HUES64 (cell line): Measurements from ENCODE around the gene RHOXF1.
"Not testable (repeated sequence)": the region's sequence is repeated elsewhere in the genome, so short reads cannot be mapped to it uniquely, and the experiment has no call there.

ENCODE experiments used
- H3K27ac ChIP-seq: 2 replicates; pipeline ENCODE4 v1.7.0; 2013; ENCODE audit warnings: low read depth, low read length, inconsistent platforms
- H3K27me3 ChIP-seq: 2 replicates; pipeline ENCODE4 v1.6.1; 2013; ENCODE audit warnings: mild to moderate bottlenecking, low read length; ENCODE audit not compliant: insufficient read depth
- H3K36me3 ChIP-seq: 2 replicates; pipeline ENCODE4 v1.6.1; 2013; ENCODE audit warnings: mild to moderate bottlenecking, low read length; ENCODE audit not compliant: insufficient read depth
- H3K4me1 ChIP-seq: 2 replicates; pipeline ENCODE4 v1.6.1; 2013; ENCODE audit warnings: mild to moderate bottlenecking, low read length, moderate library complexity; ENCODE audit not compliant: insufficient read depth
- H3K4me3 ChIP-seq: 2 replicates; pipeline ENCODE4 v1.5.1; 2013; ENCODE audit warnings: mild to moderate bottlenecking, low read length, moderate library complexity
- H3K9ac ChIP-seq: 2 replicates; pipeline ENCODE4 v1.6.1; 2013; ENCODE audit warnings: mild to moderate bottlenecking, low read depth, low read length
- H3K9me3 ChIP-seq: 2 replicates; pipeline ENCODE4 v1.6.1; 2013; ENCODE audit warnings: low read depth, low read length; ENCODE audit not compliant: insufficient read depth
- WGBS: fragments of 150-250, 120-280 bp; methylation state at CpG from one replicate; pipeline ENCODE4 v1.1.7; 2013; ENCODE audit warnings: missing lambda C conversion rate; 5-methylcytosine and 5-hydroxymethylcytosine counted together

The RHOXF1 gene

DNA sequence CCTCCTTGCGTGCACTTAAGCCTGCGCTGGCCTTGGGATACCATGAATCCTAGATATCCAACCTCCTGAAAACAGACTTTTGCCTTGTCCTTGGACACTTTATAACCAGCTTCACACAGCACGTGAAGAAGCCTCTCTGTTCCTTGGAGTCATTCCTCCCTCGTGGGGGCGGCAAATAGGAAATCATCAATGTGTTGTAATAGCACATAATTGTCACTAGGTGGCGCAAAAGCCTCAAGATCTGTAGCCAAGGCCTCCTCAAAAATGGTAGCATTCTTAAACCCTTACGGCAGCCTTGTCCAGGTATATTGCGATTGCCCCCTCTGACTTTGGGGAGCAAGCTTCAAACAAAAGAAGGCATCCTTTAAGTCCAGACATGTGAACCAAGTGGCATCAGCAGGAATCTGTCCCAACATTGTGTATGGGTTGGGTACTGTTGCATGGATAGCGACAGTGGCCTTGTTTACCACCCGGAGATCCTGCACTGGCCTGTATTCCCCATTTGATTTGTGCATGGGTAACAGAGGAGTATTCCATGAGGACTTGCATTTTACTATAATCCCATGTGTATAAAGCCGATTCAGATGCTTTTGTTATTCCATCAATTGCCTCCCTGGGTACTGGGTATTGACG, 30.0 kb downstream of the RHOXF1 start:
- H3K9ac ChIP-seq, H3K9me3 ChIP-seq, H3K4me1 ChIP-seq, H3K27me3 ChIP-seq, H3K27ac ChIP-seq, H3K36me3 ChIP-seq, H3K4me3 ChIP-seq: not testable (repeated sequence)
- WGBS, result no CpG with 5 or more reads among the region's 12 CpGs

DNA sequence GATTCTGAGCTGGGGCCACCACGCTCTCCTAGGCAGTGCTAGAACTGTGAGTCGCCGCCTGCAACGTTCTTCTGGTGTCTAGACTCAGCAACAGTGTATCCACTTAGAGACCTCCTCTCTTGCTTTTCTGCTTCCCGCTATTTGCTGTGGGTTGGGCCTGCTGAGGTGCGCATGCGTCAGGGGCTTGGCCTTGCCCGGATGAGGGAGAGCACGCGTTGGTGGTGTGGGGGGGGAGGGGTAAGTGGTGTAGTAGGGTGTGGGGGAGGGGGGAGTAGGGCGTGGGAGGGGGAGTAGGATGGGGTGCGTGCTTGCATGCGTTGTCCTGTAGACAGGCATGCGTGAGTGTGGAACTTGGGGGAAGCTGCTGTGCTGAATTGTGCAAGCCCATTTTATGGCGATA, 38.1 kb downstream of the RHOXF1 start, which contains the start of gene RHOXF2B:
TSS of gene RHOXF2B (minus strand) at position 101 of the 400 bp plus-strand sequence. CDS start 138 bp downstream, outside the sequence.
- H3K27me3 ChIP-seq, H3K36me3 ChIP-seq, H3K9me3 ChIP-seq, H3K4me3 ChIP-seq, H3K9ac ChIP-seq, H3K4me1 ChIP-seq, H3K27ac ChIP-seq: not testable (repeated sequence)
- no CpG with 5 or more reads among the region's 15 CpGs for WGBS

DNA sequence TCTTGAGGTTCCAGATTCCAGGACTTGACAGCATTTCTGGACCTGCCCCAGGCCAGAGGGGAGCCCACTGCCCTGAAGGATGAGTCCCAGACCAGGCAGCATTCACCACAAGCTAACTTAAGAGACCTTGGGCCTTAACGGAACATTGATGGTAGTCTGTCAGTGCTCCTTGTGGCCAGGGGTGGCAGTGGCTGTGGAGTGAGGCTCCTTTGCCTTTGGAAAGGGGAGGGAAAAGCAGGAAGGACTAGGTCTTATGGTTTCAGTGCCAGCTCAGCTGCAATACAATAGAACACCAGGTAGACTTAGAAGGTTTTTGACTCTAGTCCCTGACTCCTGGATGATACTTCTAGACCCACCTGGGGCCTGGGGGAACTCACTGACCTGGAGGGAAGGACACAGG, 49.5 kb downstream of the RHOXF1 start:
- not testable (repeated sequence) for H3K27ac ChIP-seq, H3K27me3 ChIP-seq, H3K4me3 ChIP-seq, H3K36me3 ChIP-seq, H3K4me1 ChIP-seq, H3K9me3 ChIP-seq, H3K9ac ChIP-seq
- 69% methylated on average over 1 of the region's 1 CpG for WGBS
